Neuronal stem cell (in vitro differentiated cells): Measurements from ENCODE around the gene AMOTL1.

Source experiments
- DNase-seq: peaks from one replicate; pipeline ENCODE4 v3.0.0-alpha.2; 2013; ENCODE audit warnings: low spot score
- H2AFZ ChIP-seq: one replicate; pipeline ENCODE4 v1.6.1; 2013; ENCODE audit warnings: mild to moderate bottlenecking, low read length, inconsistent platforms
- H2AK5ac ChIP-seq: 2 replicates; pipeline ENCODE4 v1.6.1; 2013; ENCODE audit warnings: low read depth, mild to moderate bottlenecking, inconsistent platforms, low read length, moderate library complexity, mixed read lengths
- H2BK120ac ChIP-seq: 2 replicates; pipeline ENCODE4 v1.6.1; 2013; ENCODE audit warnings: low read depth, mild to moderate bottlenecking, inconsistent platforms, low read length, moderate library complexity, mixed read lengths
- H2BK12ac ChIP-seq: one replicate; pipeline ENCODE4 v1.6.1; 2013; ENCODE audit warnings: low read length, inconsistent platforms
- H2BK15ac ChIP-seq: 2 replicates; pipeline ENCODE4 v1.6.1; 2013; ENCODE audit warnings: mild to moderate bottlenecking, low read length, inconsistent platforms, mixed read lengths
- H2BK5ac ChIP-seq: one replicate; pipeline ENCODE4 v1.6.1; 2013; ENCODE audit warnings: inconsistent platforms, mild to moderate bottlenecking, low read length, moderate library complexity
- H3K14ac ChIP-seq: one replicate; pipeline ENCODE4 v1.6.1; 2013; ENCODE audit warnings: low read length, inconsistent platforms
- H3K18ac ChIP-seq: 2 replicates; pipeline ENCODE4 v1.6.1; 2013; ENCODE audit warnings: low read length, inconsistent platforms
- H3K23ac ChIP-seq: 2 replicates; pipeline ENCODE4 v1.6.1; 2013; ENCODE audit warnings: low read depth, mild to moderate bottlenecking, mixed read lengths, low read length, inconsistent platforms; ENCODE audit not compliant: poor library complexity
- H3K27ac ChIP-seq: replicated peaks from 3 replicates; pipeline ENCODE4 v1.5.1; 2013; ENCODE audit warnings: low read length, inconsistent platforms
- H3K27me3 ChIP-seq, 3 experiments: 2 replicates each; pipeline ENCODE4 v1.6.1; 2013; ENCODE audit warnings: low read length in 3 of 3, mild to moderate bottlenecking in 2 of 3, inconsistent platforms in 1 of 3, low read depth in 1 of 3, mixed read lengths in 1 of 3, moderate library complexity in 1 of 3; ENCODE audit not compliant: control insufficient read depth in 3 of 3, insufficient read depth in 3 of 3
- H3K36me3 ChIP-seq, 2 donors: replicated peaks in 1 of 2; 2 replicates each; pipeline ENCODE4 v1.6.1; 2013; ENCODE audit warnings: low read length in 2 of 2; ENCODE audit not compliant: control insufficient read depth in 2 of 2, insufficient read depth in 2 of 2
- H3K4ac ChIP-seq: 2 replicates; pipeline ENCODE4 v1.6.1; 2013; ENCODE audit warnings: inconsistent platforms, mild to moderate bottlenecking, low read length, moderate library complexity
- H3K4me1 ChIP-seq, 2 donors: 1 replicate in 1 of 2; 2 replicates in 1 of 2; pipeline ENCODE4 v1.6.1; 2013; ENCODE audit warnings: low read length in 2 of 2, low read depth in 1 of 2; ENCODE audit not compliant: control insufficient read depth in 2 of 2, insufficient read depth in 1 of 2
- H3K4me2 ChIP-seq: one replicate; pipeline ENCODE4 v1.6.1; 2013; ENCODE audit warnings: mild to moderate bottlenecking, low read length, inconsistent platforms; ENCODE audit not compliant: insufficient read depth, poor library complexity, severe bottlenecking
- H3K4me3 ChIP-seq, 2 donors: 2 replicates each; pipeline ENCODE4 v1.5.1; 2013; ENCODE audit warnings: low read length in 2 of 2, mild to moderate bottlenecking in 2 of 2, inconsistent platforms in 1 of 2, moderate library complexity in 1 of 2
- H3K79me1 ChIP-seq: one replicate; pipeline ENCODE4 v1.6.1; 2013; ENCODE audit warnings: low read depth, mild to moderate bottlenecking, inconsistent platforms, low read length, moderate library complexity
- H3K9ac ChIP-seq: one replicate; pipeline ENCODE4 v1.6.1; 2013; ENCODE audit warnings: mild to moderate bottlenecking, low read depth, low read length, inconsistent platforms; ENCODE audit not compliant: poor library complexity
- H3K9me3 ChIP-seq, 2 donors: replicated peaks in 1 of 2; 2 replicates each; pipeline versions ENCODE3 to v1.6.1; 2013; ENCODE audit warnings: low read length in 2 of 2, mild to moderate bottlenecking in 2 of 2, inconsistent platforms in 1 of 2, low read depth in 1 of 2, mixed read lengths in 1 of 2, moderate library complexity in 1 of 2; ENCODE audit not compliant: control insufficient read depth in 2 of 2, insufficient read depth in 1 of 2
- H4K8ac ChIP-seq: one replicate; pipeline ENCODE4 v1.6.1; 2013; ENCODE audit warnings: low read depth, mild to moderate bottlenecking, inconsistent platforms, low read length, moderate library complexity
- H4K91ac ChIP-seq: one replicate; pipeline ENCODE4 v1.6.1; 2013; ENCODE audit warnings: low read length, low read depth, mild to moderate bottlenecking, inconsistent platforms; ENCODE audit not compliant: poor library complexity
- WGBS, 2 donors: extraction: QIAGEN DNeasy Blood & Tissue Kit; methylation state at CpG; one replicate each; pipeline ENCODE4 v1.1.7; 2013; ENCODE audit warnings: missing lambda C conversion rate in 2 of 2, mixed read lengths in 1 of 2; ENCODE audit not compliant: insufficient read length in 2 of 2, insufficient replicate concordance in 1 of 2; ENCODE audit errors: extremely low coverage in 2 of 2; 5-methylcytosine and 5-hydroxymethylcytosine counted together

The AMOTL1 gene

GRCh38 chr11:94792451-94792850, 24.3 kb downstream of the AMOTL1 start:
- no peak overlapping the region for H3K4ac ChIP-seq
- peaks cover 3% of the 10 kb centered on the region for H3K79me1 ChIP-seq
- no peak overlapping the region for H4K8ac ChIP-seq
- H3K18ac ChIP-seq: no peak overlapping the region
- no peak overlapping the region for H3K23ac ChIP-seq
- H3K27me3 ChIP-seq: no peaks in the 10 kb centered on the region
- WGBS, 2 donors: no CpG with 5 or more reads among the region's 3 CpGs
- H3K14ac ChIP-seq: no peak overlapping the region
- no peak overlapping the region for H2BK12ac ChIP-seq
- no peak overlapping the region for H2AK5ac ChIP-seq
- peaks cover 0 to 44% of the 10 kb centered on the region in 2 donors for H3K36me3 ChIP-seq
- H3K27ac ChIP-seq: no peak overlapping the region
- no peak overlapping the region for H2BK15ac ChIP-seq
- H3K4me2 ChIP-seq: no peak overlapping the region
- H2BK5ac ChIP-seq: no peak overlapping the region
- no peak overlapping the region for H2AFZ ChIP-seq
- H3K9me3 ChIP-seq: no peaks in the 10 kb centered on the region
- no peak for DNase-seq
- H4K91ac ChIP-seq: no peak overlapping the region
- H2BK120ac ChIP-seq: no peak overlapping the region
- H3K4me3 ChIP-seq: no peak overlapping the region
- no peak overlapping the region for H3K9ac ChIP-seq
- H3K4me1 ChIP-seq: no peaks in the 10 kb centered on the region

GRCh38 chr11:94793002-94793401, 24.8 kb downstream of the AMOTL1 start:
- WGBS, 2 donors: no CpG with 5 or more reads among the region's 2 CpGs
- no peak for DNase-seq

GRCh38 chr11:94793822-94794221, 25.7 kb downstream of the AMOTL1 start:
- Histone ChIP-seq H3K9me3 (no peaks in the 10 kb centered on the region), H3K27me3 (no peaks in the 10 kb centered on the region), H3K18ac (no peak overlapping the region), H3K14ac (no peak overlapping the region), H3K9ac (no peak overlapping the region), H2BK5ac (no peak overlapping the region), H3K23ac (no peak overlapping the region), H3K4me3 (no peak overlapping the region), H2BK15ac (no peak overlapping the region), H3K79me1 (peaks cover 5% of the 10 kb centered on the region), H2AFZ (no peak overlapping the region), H4K8ac (no peak overlapping the region), H3K36me3 (peaks cover 0 to 52% of the 10 kb centered on the region in 2 donors), H3K4me1 (no peaks in the 10 kb centered on the region), H2BK120ac (no peak overlapping the region), H3K4ac (no peak overlapping the region), H2BK12ac (no peak overlapping the region), H3K4me2 (no peak overlapping the region), H3K27ac (no peak overlapping the region), H2AK5ac (no peak overlapping the region), H4K91ac (no peak overlapping the region)
- DNase-seq: no peak
- no CpG with 5 or more reads among the region's 2 CpGs for WGBS, 2 donors

More at GRCh38 chr11:94793002-94793401, 24.8 kb downstream of the AMOTL1 start:
- Histone ChIP-seq H3K27ac (no peak overlapping the region), H3K14ac (no peak overlapping the region), H2AFZ (no peak overlapping the region), H3K9ac (no peak overlapping the region), H3K18ac (no peak overlapping the region), H2BK15ac (no peak overlapping the region), H3K27me3 (no peaks in the 10 kb centered on the region), H3K36me3 (peaks cover 0 to 50% of the 10 kb centered on the region in 2 donors), H2BK12ac (no peak overlapping the region), H4K91ac (no peak overlapping the region), H2BK120ac (no peak overlapping the region), H3K79me1 (peaks cover 5% of the 10 kb centered on the region), H3K4me2 (no peak overlapping the region), H3K9me3 (no peaks in the 10 kb centered on the region), H3K23ac (no peak overlapping the region), H3K4me1 (no peaks in the 10 kb centered on the region), H3K4me3 (no peak overlapping the region), H2AK5ac (no peak overlapping the region), H3K4ac (no peak overlapping the region), H2BK5ac (no peak overlapping the region), H4K8ac (no peak overlapping the region)

- Histone ChIP-seq H3K27me3 (no peaks in the 10 kb centered on the region), H3K4me3 (no peak overlapping the region), H3K23ac (no peak overlapping the region), H3K4me1 (no peaks in the 10 kb centered on the region), H3K9ac (no peak overlapping the region), H3K18ac (no peak overlapping the region), H2BK12ac (no peak overlapping the region), H2BK15ac (no peak overlapping the region), H2AFZ (no peak overlapping the region), H3K79me1 (peaks cover 5% of the 10 kb centered on the region), H3K9me3 (no peaks in the 10 kb centered on the region), H3K36me3 (peaks cover 3 to 58% of the 10 kb centered on the region in 2 donors), H3K4me2 (no peak overlapping the region), H2BK120ac (no peak overlapping the region), H4K8ac (no peak overlapping the region), H2BK5ac (no peak overlapping the region), H2AK5ac (no peak overlapping the region), H4K91ac (no peak overlapping the region), H3K4ac (no peak overlapping the region), H3K14ac (no peak overlapping the region), H3K27ac (no peak overlapping the region)
- DNase-seq: no peak
- WGBS, 2 donors: no CpG with 5 or more reads among the region's 8 CpGs
Measured at GRCh38 chr11:94794287-94795168, 26.4 kb downstream of the AMOTL1 start.
